Transverse colon (tissue), 4 donors: ENCODE measurements around the gene RPTOR. TPM values are rescaled to one million over a fixed set of nuclear protein-coding genes. Genes with fewer than 3 reads are reported as not detected.

Experiments
- DNase-seq: peaks from one replicate; pipeline ENCODE4 v3.0.0-alpha.2; 2019
- H3K27ac ChIP-seq, 4 donors: fragments of 200-600 bp; sonication (generic); 2 replicates each; pipeline ENCODE4 v1.5.1; 2016 to 2018; ENCODE audit warnings: inconsistent platforms in 4 of 4
- H3K27me3 ChIP-seq: fragments of 200-600 bp; sonication (generic); 2 replicates; pipeline ENCODE4 v1.5.1; 2017; ENCODE audit warnings: inconsistent platforms
- H3K36me3 ChIP-seq, 4 donors: fragments of 200-600 bp; sonication (generic); 2 replicates each; pipeline ENCODE4 v1.5.1; 2017 to 2019; ENCODE audit warnings: inconsistent platforms in 4 of 4
- H3K4me1 ChIP-seq, 4 donors: fragments of 200-600 bp; sonication (generic); 2 replicates each; pipeline ENCODE4 v1.5.1; 2017 to 2020; ENCODE audit warnings: inconsistent platforms in 4 of 4
- H3K4me3 ChIP-seq, 4 donors: fragments of 200-600 bp; sonication (generic); 1 replicate in 1 of 4; 2 replicates in 3 of 4; pipeline versions ENCODE4 v1.5.1 to v1.6.1; 2017 to 2019; ENCODE audit warnings: inconsistent platforms in 4 of 4
- H3K9me3 ChIP-seq, 2 donors: fragments of 200-600 bp; sonication (generic); 2 replicates each; pipeline ENCODE4 v1.5.1; 2017 to 2019; ENCODE audit warnings: inconsistent platforms in 2 of 2
- EP300 ChIP-seq: sonication (generic); formaldehyde crosslinking; IDR thresholded peaks from one replicate; pipeline ENCODE4 v1.6.1; 2017; ENCODE audit warnings: antibody characterized with exemption, low read depth
- POLR2A ChIP-seq: fragments of 450-650 bp; IDR thresholded peaks from one replicate; pipeline ENCODE4 v1.6.1; 2016; ENCODE audit warnings: antibody characterized with exemption, mild to moderate bottlenecking, moderate library complexity
- POLR2AphosphoS5 ChIP-seq, 3 donors: sonication (generic); formaldehyde crosslinking; IDR thresholded peaks; one replicate each; pipeline ENCODE4 v1.6.1; 2016; ENCODE audit warnings: antibody characterized with exemption in 3 of 3
- WGBS, 2 donors: methylation state at CpG; one replicate each; pipeline ENCODE4 v1.1.5; 2018; ENCODE audit warnings: low coverage in 1 of 2; 5-methylcytosine and 5-hydroxymethylcytosine counted together
- in situ Hi-C, 4 donors: fragments of 200-750 bp; cut with MboI; loops; one replicate each; pipeline versions ENCODE4 v1.15.0 to v1.15.1; 2017; ENCODE audit warnings: low sequenced_read_pairs in 3 of 4, low pct_ligation_motif_present in 1 of 4, low pct_unique_long_range_greater_than_20kb in 1 of 4
- intact Hi-C: fragments of 100-400 bp; cut with DNase I; formaldehyde crosslinking; loops from one replicate; pipeline ENCODE4 v1.15.1; 2023; ENCODE audit warnings: low total_unique reads
- total RNA-seq, 4 donors: library from RNA; depleted of rRNA; stranded (reverse); fragments of >200 nt; gene quantifications; one replicate each; pipeline ENCODE4 v1.1.0, GENCODE V29; 2016
- TF ChIP-seq, protein P1 (sequence below), 5 experiments: fragments of 200-600 bp in 3 of 5; fragments of 450-650 bp in 2 of 5; sonication (generic) in 3 of 5; IDR thresholded peaks; 1 replicate in 2 of 5; 2 replicates in 3 of 5; pipeline ENCODE4 v1.5.1; 2016 to 2017; ENCODE audit warnings: antibody characterized with exemption in 5 of 5, inconsistent platforms in 3 of 5, mild to moderate bottlenecking in 2 of 5, moderate library complexity in 1 of 5

Gene RPTOR
- total RNA-seq, 4 donors from 2014 or later, result 28.9 to 79.3 (median 48.0) TPM

DNA sequence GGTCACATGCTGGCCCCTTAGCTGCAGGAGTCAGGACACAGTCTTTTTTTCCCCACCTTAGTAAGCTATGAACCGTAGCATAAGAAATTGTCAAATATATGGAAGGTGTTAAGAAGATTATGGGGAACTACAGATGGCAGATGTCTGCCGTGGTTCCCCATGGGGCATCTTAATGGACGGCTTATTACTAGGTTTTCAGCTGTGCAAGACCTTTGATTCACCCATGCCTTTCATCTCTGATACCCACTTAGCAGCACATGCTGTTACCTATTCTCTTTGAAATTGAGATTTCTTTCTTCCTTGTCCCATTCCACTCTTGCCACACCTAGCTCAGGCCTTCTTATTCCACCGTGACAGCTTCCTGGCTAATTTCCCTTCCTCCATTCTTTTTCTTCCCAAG lies 70.7 kb downstream of the RPTOR start:
- no peak overlapping the region for H3K4me3 ChIP-seq
- no peak overlapping the region for H3K27ac ChIP-seq
- in situ Hi-C loops, result no loop called here
- WGBS, 2 donors, result 86 to 90% methylated on average over 3 to 4 of the region's 4 CpGs
- no peaks in the 10 kb centered on the region for H3K36me3 ChIP-seq
- intact Hi-C loops, result no loop called here
- H3K27me3 ChIP-seq, result no peaks in the 10 kb centered on the region
- TF ChIP-seq POLR2AphosphoS5 (IDR thresholded peaks at IDR 0.05) (no peak), POLR2A (no peak), EP300 (no peak)
- TF ChIP-seq, protein P1, sequence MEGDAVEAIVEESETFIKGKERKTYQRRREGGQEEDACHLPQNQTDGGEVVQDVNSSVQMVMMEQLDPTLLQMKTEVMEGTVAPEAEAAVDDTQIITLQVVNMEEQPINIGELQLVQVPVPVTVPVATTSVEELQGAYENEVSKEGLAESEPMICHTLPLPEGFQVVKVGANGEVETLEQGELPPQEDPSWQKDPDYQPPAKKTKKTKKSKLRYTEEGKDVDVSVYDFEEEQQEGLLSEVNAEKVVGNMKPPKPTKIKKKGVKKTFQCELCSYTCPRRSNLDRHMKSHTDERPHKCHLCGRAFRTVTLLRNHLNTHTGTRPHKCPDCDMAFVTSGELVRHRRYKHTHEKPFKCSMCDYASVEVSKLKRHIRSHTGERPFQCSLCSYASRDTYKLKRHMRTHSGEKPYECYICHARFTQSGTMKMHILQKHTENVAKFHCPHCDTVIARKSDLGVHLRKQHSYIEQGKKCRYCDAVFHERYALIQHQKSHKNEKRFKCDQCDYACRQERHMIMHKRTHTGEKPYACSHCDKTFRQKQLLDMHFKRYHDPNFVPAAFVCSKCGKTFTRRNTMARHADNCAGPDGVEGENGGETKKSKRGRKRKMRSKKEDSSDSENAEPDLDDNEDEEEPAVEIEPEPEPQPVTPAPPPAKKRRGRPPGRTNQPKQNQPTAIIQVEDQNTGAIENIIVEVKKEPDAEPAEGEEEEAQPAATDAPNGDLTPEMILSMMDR (IDR thresholded peaks at IDR 0.05), result no peak
- no peaks in the 10 kb centered on the region for H3K4me1 ChIP-seq
- H3K9me3 ChIP-seq, result no peaks in the 10 kb centered on the region
- no peak for DNase-seq

DNA sequence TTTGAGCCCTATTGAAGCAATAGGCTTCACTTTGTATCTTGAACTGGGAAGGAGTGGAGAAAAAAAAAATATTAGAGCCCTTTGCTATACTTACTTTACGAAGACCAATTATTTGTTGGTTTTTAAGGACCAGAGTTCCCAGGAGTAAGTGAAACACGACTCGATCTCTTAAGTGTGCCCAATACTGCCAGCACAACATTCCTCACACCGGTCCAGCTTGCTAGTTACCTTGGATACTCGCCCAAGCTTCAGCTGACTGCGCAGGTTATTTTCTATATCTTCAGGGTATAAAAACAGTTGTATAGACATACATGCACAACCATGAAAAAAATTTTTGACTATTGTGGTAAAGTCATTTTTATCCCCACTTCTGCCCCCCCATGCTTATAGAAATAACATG lies 72.1 kb downstream of the RPTOR start:
- 86% methylated on average over 5 to 6 of the region's 6 CpGs for WGBS, 2 donors
- no peak for DNase-seq
- Histone ChIP-seq H3K9me3 (no peaks in the 10 kb centered on the region), H3K36me3 (no peaks in the 10 kb centered on the region), H3K27me3 (no peaks in the 10 kb centered on the region), H3K4me1 (no peaks in the 10 kb centered on the region), H3K4me3 (no peak overlapping the region), H3K27ac (no peak overlapping the region)
- TF ChIP-seq, protein P1 (IDR thresholded peaks at IDR 0.05), result no peak
- TF ChIP-seq POLR2A, result no peak
- TF ChIP-seq EP300, result no peak
- TF ChIP-seq POLR2AphosphoS5 (IDR thresholded peaks at IDR 0.05), result no peak
- in situ Hi-C loops, result no loop called here
- intact Hi-C loops, result no loop called here

DNA sequence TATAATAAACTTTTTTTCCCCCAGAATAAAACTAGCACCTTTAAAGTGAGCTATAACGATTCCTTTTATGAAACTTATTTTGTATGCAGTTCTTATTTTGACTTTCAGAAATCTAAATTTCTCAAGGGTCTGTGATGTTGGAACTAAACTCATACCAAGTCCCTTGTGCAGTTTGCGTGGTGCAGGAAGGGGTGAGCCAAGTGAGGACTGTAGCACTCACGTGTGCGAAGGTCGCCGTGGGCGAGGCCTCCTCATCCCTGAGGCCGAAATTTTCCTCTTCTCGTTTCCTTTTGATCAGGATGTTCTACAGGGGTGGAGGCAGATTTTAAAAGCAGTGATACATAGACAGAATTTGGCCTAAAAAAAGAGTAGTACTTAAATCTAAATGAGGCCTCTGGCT lies 73.7 kb downstream of the RPTOR start:
- intact Hi-C loops (no loop called here), in situ Hi-C loops (no loop called here)
- Histone ChIP-seq H3K4me1 (no peaks in the 10 kb centered on the region), H3K4me3 (no peak overlapping the region), H3K36me3 (no peaks in the 10 kb centered on the region), H3K27ac (no peak overlapping the region), H3K9me3 (no peaks in the 10 kb centered on the region), H3K27me3 (no peaks in the 10 kb centered on the region)
- DNase-seq, result no peak
- no peak for TF ChIP-seq POLR2A
- TF ChIP-seq POLR2AphosphoS5 (IDR thresholded peaks at IDR 0.05), result no peak
- TF ChIP-seq EP300, result no peak
- TF ChIP-seq, protein P1 (IDR thresholded peaks at IDR 0.05), result no peak
- WGBS, 2 donors, result 78 to 82% methylated on average over 1 to 9 of the region's 9 CpGs

GRCh38 chr17:80619535-80620235 lies 75.0 kb downstream of the RPTOR start:
- DNase-seq, result no peak
- TF ChIP-seq POLR2A (no peak), POLR2AphosphoS5 (IDR thresholded peaks at IDR 0.05) (no peak)
- TF ChIP-seq, protein P1 (IDR thresholded peaks at IDR 0.05), result no peak
- H3K4me1 ChIP-seq, result no peaks in the 10 kb centered on the region
- no peak overlapping the region for H3K27ac ChIP-seq
- H3K36me3 ChIP-seq, result no peaks in the 10 kb centered on the region
- H3K4me3 ChIP-seq, result no peak overlapping the region
- in situ Hi-C loops (no loop called here), intact Hi-C loops (no loop called here)
- 87% methylated on average over 9 of the region's 9 CpGs; no CpG with 5 or more reads in 1 of the 2 donors for WGBS, 2 donors
- H3K27me3 ChIP-seq, result no peaks in the 10 kb centered on the region
- H3K9me3 ChIP-seq, result no peaks in the 10 kb centered on the region
